ENCODE data around the gene SLC39A8. TPM values are rescaled to one million over a fixed set of nuclear protein-coding genes. Genes with fewer than 3 reads are reported as not detected.

SLC39A8 gene
- total RNA-seq, 2 experiments from 2014 or later = 60.2 to 61.6 TPM

- DNase-seq (no peak), ATAC-seq (no peak)
- no peak overlapping the region for H3K27ac Mint-ChIP-seq
- POLR2A ChIA-PET = interaction anchor here (1.5 kb wide), 1 partner anchor 16 kb away, joined by 3 read pairs; no protein-coding TSS in a partner anchor
- peaks cover 68% of the 10 kb centered on the region for H3K4me1 Mint-ChIP-seq (ENCODE audit: low read depth)
- H3K4me3 Mint-ChIP-seq = no peak overlapping the region
- H3K36me3 Mint-ChIP-seq (ENCODE audit: low read depth) = peaks cover 33% of the 10 kb centered on the region
- no peaks in the 10 kb centered on the region for H3K27me3 Mint-ChIP-seq
- no peak for TF ChIP-seq CTCF (IDR thresholded peaks at IDR 0.05)
- CTCF ChIA-PET = interaction anchor here (1.1 kb wide), 1 partner anchor 17 kb away, joined by 3 read pairs; no protein-coding TSS in a partner anchor
- H3K9me3 Mint-ChIP-seq = peaks cover 2% of the 10 kb centered on the region
- intact Hi-C loops (cut with micrococcal nuclease) = no loop called here
These were observed 10.7 kb downstream of the SLC39A8 start for GRCh38 chr4:102334624-102335023.

GRCh38 chr4:102333787-102334186 lies 11.5 kb downstream of the SLC39A8 start:
- POLR2A ChIA-PET = no interaction called here
- H3K9me3 Mint-ChIP-seq = peaks cover 2% of the 10 kb centered on the region
- H3K27ac Mint-ChIP-seq = no peak overlapping the region
- no peaks in the 10 kb centered on the region for H3K27me3 Mint-ChIP-seq
- TF ChIP-seq CTCF (IDR thresholded peaks at IDR 0.05) = no peak
- intact Hi-C loops (cut with micrococcal nuclease) = no loop called here
- DNase-seq (no peak), ATAC-seq (no peak)
- H3K4me1 Mint-ChIP-seq (ENCODE audit: low read depth) = peaks cover 64% of the 10 kb centered on the region
- CTCF ChIA-PET = no interaction called here
- H3K4me3 Mint-ChIP-seq = no peak overlapping the region
- H3K36me3 Mint-ChIP-seq (ENCODE audit: low read depth) = peaks cover 28% of the 10 kb centered on the region

- H3K27me3 Mint-ChIP-seq = no peaks in the 10 kb centered on the region
- intact Hi-C loops (cut with micrococcal nuclease) = no loop called here
- no peak overlapping the region for H3K27ac Mint-ChIP-seq
- H3K4me1 Mint-ChIP-seq (ENCODE audit: low read depth) = peaks cover 40% of the 10 kb centered on the region
- peaks cover 11% of the 10 kb centered on the region for H3K36me3 Mint-ChIP-seq (ENCODE audit: low read depth)
- no peak for ATAC-seq
- no peak for DNase-seq
- CTCF ChIA-PET = no interaction called here
- H3K9me3 Mint-ChIP-seq = peaks cover 2% of the 10 kb centered on the region
- H3K4me3 Mint-ChIP-seq = no peak overlapping the region
- no peak for TF ChIP-seq CTCF (IDR thresholded peaks at IDR 0.05)
- POLR2A ChIA-PET = no interaction called here
These were observed 17.2 kb downstream of the SLC39A8 start for GRCh38 chr4:102328045-102328444.

GRCh38 chr4:102326951-102327350 lies 18.3 kb downstream of the SLC39A8 start:
- CTCF ChIA-PET = no interaction called here
- no peak for DNase-seq
- Mint-ChIP-seq H3K9me3 (no peaks in the 10 kb centered on the region), H3K4me1 (ENCODE audit: low read depth) (peaks cover 41% of the 10 kb centered on the region), H3K27me3 (no peaks in the 10 kb centered on the region), H3K27ac (no peak overlapping the region), H3K4me3 (no peak overlapping the region), H3K36me3 (ENCODE audit: low read depth) (peaks cover 7% of the 10 kb centered on the region)
- POLR2A ChIA-PET = no interaction called here
- intact Hi-C loops (cut with micrococcal nuclease) = no loop called here
- no peak for ATAC-seq
- TF ChIP-seq CTCF (IDR thresholded peaks at IDR 0.05) = no peak

GRCh38 chr4:102324730-102325129 lies 20.6 kb downstream of the SLC39A8 start:
- H3K9me3 Mint-ChIP-seq = no peaks in the 10 kb centered on the region
- no peak overlapping the region for H3K27ac Mint-ChIP-seq
- CTCF ChIA-PET = no interaction called here
- H3K4me3 Mint-ChIP-seq = no peak overlapping the region
- no peak for DNase-seq
- H3K4me1 Mint-ChIP-seq (ENCODE audit: low read depth) = peaks cover 38% of the 10 kb centered on the region
- POLR2A ChIA-PET = no interaction called here
- H3K27me3 Mint-ChIP-seq = no peaks in the 10 kb centered on the region
- ATAC-seq = no peak
- no peak for TF ChIP-seq CTCF (IDR thresholded peaks at IDR 0.05)
- peaks cover 7% of the 10 kb centered on the region for H3K36me3 Mint-ChIP-seq (ENCODE audit: low read depth)
- intact Hi-C loops (cut with micrococcal nuclease) = no loop called here

Data from activated CD8-positive, alpha-beta T cell treated with anti-CD3 and anti-CD28 coated beads for 36 hours (primary cell).